Inferior parietal cortex (tissue), 1 donor: ENCODE measurements around the gene MYBPC2.

Experiments used
- DNase-seq: peaks from one replicate; pipeline ENCODE4 v3.0.0-alpha.2; 2016; ENCODE audit errors: extremely low spot score

Gene MYBPC2

GRCh38 chr19:50479761-50480251 is 47.1 kb downstream of the MYBPC2 start:
- no peak for DNase-seq

- DNase-seq = no peak
These were observed 47.8 kb downstream of the MYBPC2 start for GRCh38 chr19:50480281-50481111.

GRCh38 chr19:50481351-50482149 is 48.9 kb downstream of the MYBPC2 start:
- no peak for DNase-seq

- no peak for DNase-seq
These were observed 49.7 kb downstream of the MYBPC2 start for GRCh38 chr19:50482271-50482855.

- DNase-seq = no peak
These were observed 50.2 kb downstream of the MYBPC2 start for GRCh38 chr19:50482916-50483315.

GRCh38 chr19:50485284-50485955 is 52.7 kb downstream of the MYBPC2 start:
- DNase-seq = no peak

- no peak for DNase-seq
These were observed 54.3 kb downstream of the MYBPC2 start for GRCh38 chr19:50486823-50487515.

- no peak for DNase-seq
These were observed 55.9 kb downstream of the MYBPC2 start for GRCh38 chr19:50488389-50489194.

- no peak for DNase-seq
These were observed 56.8 kb downstream of the MYBPC2 start for GRCh38 chr19:50489461-50490011.

GRCh38 chr19:50490411-50490811 is 57.7 kb downstream of the MYBPC2 start:
- DNase-seq = no peak

- DNase-seq = no peak
These were observed 58.3 kb downstream of the MYBPC2 start for GRCh38 chr19:50490991-50491472.

GRCh38 chr19:50492303-50493052 is 59.8 kb downstream of the MYBPC2 start:
- no peak for DNase-seq

- DNase-seq = no peak
These were observed 60.5 kb downstream of the MYBPC2 start for GRCh38 chr19:50493171-50493570.

- no peak for DNase-seq
These were observed 61.7 kb downstream of the MYBPC2 start for GRCh38 chr19:50494186-50495019.

GRCh38 chr19:50495020-50495531 is 62.4 kb downstream of the MYBPC2 start:
- no peak for DNase-seq

- DNase-seq = peak; percentile 81
These were observed 63.7 kb downstream of the MYBPC2 start for GRCh38 chr19:50496189-50497021.

- no peak for DNase-seq
These were observed 64.3 kb downstream of the MYBPC2 start for GRCh38 chr19:50497022-50497405.
